Activated T-cell treated with anti-CD3 and anti-CD28 coated beads, Interleukin-2, amount 50 U/mL, for 72 hours (primary cell): Measurements from ENCODE around the gene PDZD2. TPM values are rescaled to one million over a fixed set of nuclear protein-coding genes. Genes with fewer than 3 reads are reported as not detected.
"Not testable (repeated sequence)": the region's sequence is repeated elsewhere in the genome, so short reads cannot be mapped to it uniquely, and the experiment has no call there.

Source experiments
- ATAC-seq, 2 donors: fragments of 150-1000 bp; cut with Tn5 transposase; replicated peaks in 1 of 2; 2 replicates each; pipeline ENCODE4 v1.10.0; 2021; ENCODE audit warnings: moderate library complexity in 2 of 2, mild to moderate bottlenecking in 1 of 2
- DNase-seq, 2 donors: peaks; one replicate each; pipeline ENCODE4 v3.0.0; 2021 to 2022; ENCODE audit warnings: mixed read lengths in 1 of 2
- H3K27ac Mint-ChIP-seq: one replicate; pipeline ENCODE4 v1.8.0; 2022; ENCODE audit warnings: mild to moderate bottlenecking, moderate library complexity, mixed read lengths
- H3K27me3 Mint-ChIP-seq: one replicate; pipeline ENCODE4 v1.8.0; 2022; ENCODE audit warnings: low read depth, mixed read lengths
- H3K36me3 Mint-ChIP-seq, 2 donors: one replicate each; pipeline ENCODE4 v1.8.0; 2022; ENCODE audit warnings: mixed read lengths in 2 of 2, mild to moderate bottlenecking in 1 of 2; ENCODE audit not compliant: insufficient read depth in 2 of 2
- H3K4me1 Mint-ChIP-seq: one replicate; pipeline ENCODE4 v1.8.0; 2022; ENCODE audit warnings: low read depth, mixed read lengths
- H3K4me3 Mint-ChIP-seq, 2 donors: one replicate each; pipeline ENCODE4 v1.8.0; 2022; ENCODE audit warnings: mild to moderate bottlenecking in 2 of 2, mixed read lengths in 2 of 2, moderate library complexity in 2 of 2
- H3K9me3 Mint-ChIP-seq, 2 donors: one replicate each; pipeline ENCODE4 v1.8.0; 2022; ENCODE audit warnings: mixed read lengths in 2 of 2
- total RNA-seq, 2 donors: library from RNA; stranded (reverse); gene quantifications; one replicate each; pipeline ENCODE4 v1.2.3, GENCODE V29; 2022

The PDZD2 gene
- total RNA-seq, 2 donors from 2014 or later, result 0.02 TPM; not detected in 1

DNA sequence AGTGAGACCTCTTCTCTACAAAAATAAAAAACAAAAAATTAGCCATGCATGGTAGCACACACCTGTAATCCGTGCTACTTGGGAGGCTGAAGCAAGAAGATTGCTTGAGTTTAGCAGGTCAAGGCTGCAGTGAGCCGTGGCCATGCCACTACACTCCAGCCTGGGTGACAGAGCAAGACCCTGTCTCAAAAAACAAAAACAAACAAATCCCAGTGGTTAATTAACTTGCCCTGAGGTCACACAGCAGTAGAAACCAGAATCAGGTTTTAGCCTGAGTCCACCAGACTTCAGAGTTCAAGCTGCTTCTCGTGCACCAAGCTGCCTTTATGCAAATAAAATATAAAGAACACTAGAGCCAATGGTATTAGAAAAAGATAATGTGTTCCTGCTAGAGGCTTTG is 365.5 kb downstream of the PDZD2 start:
- no peaks in the 10 kb centered on the region for H3K4me1 Mint-ChIP-seq
- no peaks in the 10 kb centered on the region for H3K36me3 Mint-ChIP-seq
- DNase-seq (no peak), ATAC-seq (no peak)
- H3K27me3 Mint-ChIP-seq, result no peaks in the 10 kb centered on the region
- no peak overlapping the region for H3K27ac Mint-ChIP-seq
- peaks cover 2 to 5% of the 10 kb centered on the region in 2 donors for H3K9me3 Mint-ChIP-seq
- no peak overlapping the region for H3K4me3 Mint-ChIP-seq

- no peak for DNase-seq
- H3K36me3 Mint-ChIP-seq, result no peaks in the 10 kb centered on the region
- no peak for ATAC-seq
- no peaks in the 10 kb centered on the region for H3K9me3 Mint-ChIP-seq
- no peaks in the 10 kb centered on the region for H3K27me3 Mint-ChIP-seq
- no peaks in the 10 kb centered on the region for H3K4me1 Mint-ChIP-seq
- no peak overlapping the region for H3K4me3 Mint-ChIP-seq
- H3K27ac Mint-ChIP-seq, result no peak overlapping the region
These were observed 369.8 kb downstream of the PDZD2 start for GRCh38 chr5:32008746-32009145.

DNA sequence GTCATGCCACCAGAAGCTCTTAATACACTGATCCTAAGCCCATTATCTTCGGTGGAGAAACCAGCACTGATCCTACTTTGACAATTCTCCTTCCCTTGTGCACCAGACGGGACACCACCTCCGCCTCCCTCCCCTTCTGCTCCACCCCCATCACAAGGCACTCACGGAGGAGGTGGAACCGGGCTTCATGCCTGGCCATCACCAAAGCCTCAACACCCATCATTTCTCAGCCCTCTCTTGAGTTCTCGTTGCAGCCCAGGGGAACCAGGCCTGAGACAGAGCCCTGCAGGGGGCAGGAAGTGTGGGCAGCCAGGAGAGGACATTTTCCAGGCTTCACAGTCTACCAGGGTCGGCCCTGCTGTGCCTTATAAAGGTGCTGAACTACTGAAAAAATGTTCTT is 374.7 kb downstream of the PDZD2 start:
- H3K9me3 Mint-ChIP-seq, result no peaks in the 10 kb centered on the region
- no peak overlapping the region for H3K4me3 Mint-ChIP-seq
- ATAC-seq, result no peak
- DNase-seq, result no peak
- peaks cover 14% of the 10 kb centered on the region for H3K4me1 Mint-ChIP-seq
- H3K36me3 Mint-ChIP-seq, result no peaks in the 10 kb centered on the region
- no peak overlapping the region for H3K27ac Mint-ChIP-seq
- no peaks in the 10 kb centered on the region for H3K27me3 Mint-ChIP-seq

GRCh38 chr5:32014096-32014745 is 375.3 kb downstream of the PDZD2 start:
- H3K4me1 Mint-ChIP-seq, result peaks cover 16% of the 10 kb centered on the region
- H3K27me3 Mint-ChIP-seq, result no peaks in the 10 kb centered on the region
- H3K36me3 Mint-ChIP-seq, result no peaks in the 10 kb centered on the region
- peak in 1 of 2 donors; percentile 6 for DNase-seq
- H3K4me3 Mint-ChIP-seq, result no peak overlapping the region
- peak; percentile 36 to 54 for ATAC-seq
- H3K27ac Mint-ChIP-seq, result no peak overlapping the region
- H3K9me3 Mint-ChIP-seq, result no peaks in the 10 kb centered on the region

- H3K4me1 Mint-ChIP-seq, result peaks cover 23% of the 10 kb centered on the region
These were observed 376.3 kb downstream of the PDZD2 start for GRCh38 chr5:32015262-32015661.

DNA sequence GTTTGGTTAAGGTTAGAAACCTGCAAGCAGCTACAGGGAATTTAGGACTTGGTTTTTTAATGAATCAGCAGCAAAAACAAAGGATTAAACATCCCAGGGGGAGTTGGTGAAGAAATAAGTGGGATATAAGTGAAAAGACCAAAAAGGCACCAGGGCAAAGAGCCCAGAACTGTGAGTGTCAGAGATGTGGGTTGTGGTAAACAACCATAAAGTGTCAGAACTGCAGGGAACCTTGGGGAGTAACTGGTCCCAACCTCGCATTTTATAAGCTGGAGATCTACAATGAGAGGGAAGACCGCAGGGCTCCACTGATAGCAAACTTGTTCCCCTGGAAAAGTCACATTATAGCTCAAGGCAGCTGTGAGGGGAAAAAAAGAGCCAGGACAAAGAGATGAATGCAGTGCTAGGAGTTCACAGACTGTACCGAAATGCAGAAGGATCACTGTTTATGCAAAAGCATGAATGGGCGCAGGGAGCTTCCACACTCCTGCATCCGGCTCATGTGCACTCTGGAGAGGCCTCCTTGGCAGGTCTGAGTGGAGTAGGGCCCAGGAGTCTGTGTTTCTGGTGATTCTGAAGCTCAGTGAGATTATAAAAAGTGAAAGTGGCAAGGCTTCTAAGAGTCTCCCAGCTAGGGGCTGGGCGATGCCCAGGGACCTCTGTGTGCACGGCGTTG is 378.9 kb downstream of the PDZD2 start:
- Mint-ChIP-seq H3K4me1 (peaks cover 29% of the 10 kb centered on the region), H3K9me3 (no peaks in the 10 kb centered on the region), H3K27ac (peak overlapping the region; percentile 59), H3K4me3 (peak overlapping the region in 1 of 2 donors; percentile 34), H3K36me3 (no peaks in the 10 kb centered on the region), H3K27me3 (no peaks in the 10 kb centered on the region)
- ATAC-seq (peak in 1 of 2 donors; percentile 16), DNase-seq (no peak)

More at GRCh38 chr5:32015262-32015661, 376.3 kb downstream of the PDZD2 start:
- not testable (repeated sequence) for ATAC-seq, H3K36me3 Mint-ChIP-seq, H3K9me3 Mint-ChIP-seq, H3K27ac Mint-ChIP-seq, DNase-seq, H3K27me3 Mint-ChIP-seq, H3K4me3 Mint-ChIP-seq

GRCh38 chr5:32018476-32019436 is 379.8 kb downstream of the PDZD2 start:
- Mint-ChIP-seq H3K4me1 (peaks cover 29% of the 10 kb centered on the region), H3K4me3 (peak overlapping the region; percentile 7 to 33), H3K27me3 (no peaks in the 10 kb centered on the region), H3K36me3 (no peaks in the 10 kb centered on the region), H3K9me3 (no peaks in the 10 kb centered on the region), H3K27ac (no peak overlapping the region)
- ATAC-seq (peak in 1 of 2 donors; percentile 20), DNase-seq (no peak)

GRCh38 chr5:32020271-32020670 is 381.3 kb downstream of the PDZD2 start:
- Mint-ChIP-seq H3K27me3 (no peaks in the 10 kb centered on the region), H3K4me1 (peaks cover 24% of the 10 kb centered on the region), H3K4me3 (peak overlapping the region; percentile 58 to 80), H3K36me3 (no peaks in the 10 kb centered on the region), H3K9me3 (no peaks in the 10 kb centered on the region), H3K27ac (peak overlapping the region; percentile 75)
- ATAC-seq, result peak; percentile 76 to 89
- peak in 1 of 2 donors; percentile 18 for DNase-seq

DNA sequence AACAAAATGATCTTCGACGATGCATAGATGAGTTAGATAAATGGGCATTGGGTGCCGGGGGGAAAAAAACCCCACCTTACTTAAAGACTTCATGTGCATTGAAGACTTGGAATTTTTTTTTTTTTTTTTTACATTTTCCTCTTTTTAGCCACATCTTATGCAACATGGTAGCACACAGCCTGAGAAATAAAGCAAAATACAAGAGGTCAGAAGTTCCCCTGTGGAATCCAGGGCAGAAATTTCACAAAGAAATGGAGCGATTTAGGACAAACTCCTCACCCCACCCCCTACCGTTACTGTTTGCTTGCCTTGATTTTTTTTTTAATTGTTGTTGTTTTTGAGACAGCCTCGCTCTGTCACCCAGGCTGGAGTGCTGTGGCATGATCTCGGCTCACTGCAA is 382.0 kb downstream of the PDZD2 start:
- H3K27me3 Mint-ChIP-seq, result no peaks in the 10 kb centered on the region
- H3K27ac Mint-ChIP-seq, result peak overlapping the region; percentile 75

GRCh38 chr5:32021771-32022170 is 382.8 kb downstream of the PDZD2 start:
- H3K27ac Mint-ChIP-seq, result peak overlapping the region; percentile 58
- peak overlapping the region; percentile 41 to 56 for H3K4me3 Mint-ChIP-seq
- no peaks in the 10 kb centered on the region for H3K27me3 Mint-ChIP-seq
- H3K36me3 Mint-ChIP-seq, result no peaks in the 10 kb centered on the region
- ATAC-seq (no peak), DNase-seq (no peak)
- peaks cover 30% of the 10 kb centered on the region for H3K4me1 Mint-ChIP-seq
- no peaks in the 10 kb centered on the region for H3K9me3 Mint-ChIP-seq

More for the DNA sequence above, 382.0 kb downstream of the PDZD2 start:
- Mint-ChIP-seq H3K9me3 (no peaks in the 10 kb centered on the region), H3K4me1 (peaks cover 24% of the 10 kb centered on the region), H3K36me3 (no peaks in the 10 kb centered on the region), H3K4me3 (peak overlapping the region; percentile 58 to 80)
- no peak for ATAC-seq
- no peak for DNase-seq

- Mint-ChIP-seq H3K27ac (no peak overlapping the region), H3K27me3 (no peaks in the 10 kb centered on the region), H3K4me3 (no peak overlapping the region), H3K36me3 (no peaks in the 10 kb centered on the region), H3K4me1 (peaks cover 29% of the 10 kb centered on the region), H3K9me3 (no peaks in the 10 kb centered on the region)
- ATAC-seq (no peak), DNase-seq (no peak)
These were observed 383.7 kb downstream of the PDZD2 start for GRCh38 chr5:32022638-32023037.

DNA sequence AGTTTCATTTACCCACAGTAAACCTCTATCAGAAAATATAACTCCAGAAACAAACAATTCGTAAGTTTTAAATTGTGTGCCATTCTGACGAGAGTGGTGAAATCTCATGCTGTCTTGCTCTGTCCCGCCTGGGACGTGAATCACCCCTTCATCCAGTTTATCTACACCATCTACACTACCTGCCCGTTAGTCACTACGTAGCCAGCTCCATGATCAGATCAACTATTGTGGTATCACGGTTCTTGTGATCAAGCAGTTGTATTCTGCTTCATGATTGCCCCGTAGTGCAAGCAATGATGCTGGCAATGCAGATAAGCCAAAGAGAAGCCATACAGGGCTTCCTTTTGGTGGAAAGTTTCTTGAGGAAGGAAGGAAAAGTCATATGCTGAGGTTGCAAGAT is 384.9 kb downstream of the PDZD2 start:
- Mint-ChIP-seq H3K36me3 (no peaks in the 10 kb centered on the region), H3K4me3 (no peak overlapping the region), H3K27me3 (no peaks in the 10 kb centered on the region), H3K4me1 (peaks cover 20% of the 10 kb centered on the region), H3K27ac (no peak overlapping the region), H3K9me3 (no peaks in the 10 kb centered on the region)
- DNase-seq, result no peak
- no peak for ATAC-seq

- ATAC-seq (no peak), DNase-seq (no peak)
- H3K4me3 Mint-ChIP-seq, result no peak overlapping the region
- H3K27me3 Mint-ChIP-seq, result no peaks in the 10 kb centered on the region
- no peak overlapping the region for H3K27ac Mint-ChIP-seq
- peaks cover 17% of the 10 kb centered on the region for H3K4me1 Mint-ChIP-seq
- H3K9me3 Mint-ChIP-seq, result no peaks in the 10 kb centered on the region
- H3K36me3 Mint-ChIP-seq, result no peaks in the 10 kb centered on the region
These were observed 385.8 kb downstream of the PDZD2 start for GRCh38 chr5:32024751-32025150.
